ENCODE data around the gene PKIG.

PKIG gene

GRCh38 chr20:44597516-44597915, 15.1 kb downstream of the PKIG start:
- DNase-seq: no peak

- DNase-seq: no peak
Observed at GRCh38 chr20:44597930-44598329, 15.6 kb downstream of the PKIG start.

GRCh38 chr20:44598423-44599305, 16.3 kb downstream of the PKIG start:
- peak; percentile 51 for DNase-seq

- no peak for DNase-seq
Observed at GRCh38 chr20:44599715-44600114, 17.3 kb downstream of the PKIG start.

- DNase-seq: no peak
Observed at GRCh38 chr20:44600301-44600700, 17.9 kb downstream of the PKIG start.

GRCh38 chr20:44600758-44601201, 18.4 kb downstream of the PKIG start:
- DNase-seq: no peak

- no peak for DNase-seq
Observed at GRCh38 chr20:44601236-44601671, 18.9 kb downstream of the PKIG start.

- no peak for DNase-seq
Observed at GRCh38 chr20:44601801-44602204, 19.4 kb downstream of the PKIG start.

- no peak for DNase-seq
Observed at GRCh38 chr20:44603327-44603726, 20.9 kb downstream of the PKIG start.

GRCh38 chr20:44606725-44607441, 24.5 kb downstream of the PKIG start:
- DNase-seq: no peak

- no peak for DNase-seq
Observed at GRCh38 chr20:44609006-44609515, 26.7 kb downstream of the PKIG start.

- DNase-seq: peak; percentile 86
Observed at GRCh38 chr20:44609516-44610312, 27.3 kb downstream of the PKIG start.

GRCh38 chr20:44610313-44610962, 28.1 kb downstream of the PKIG start:
- DNase-seq: no peak

GRCh38 chr20:44613575-44613974, 31.2 kb downstream of the PKIG start:
- DNase-seq: no peak

GRCh38 chr20:44614525-44614924, 32.1 kb downstream of the PKIG start:
- DNase-seq: no peak

- no peak for DNase-seq
Observed at GRCh38 chr20:44615169-44615791, 32.9 kb downstream of the PKIG start.

GRCh38 chr20:44615876-44616603, 33.7 kb downstream of the PKIG start:
- DNase-seq: no peak

GRCh38 chr20:44616604-44616964, 34.2 kb downstream of the PKIG start:
- DNase-seq: no peak

GRCh38 chr20:44618318-44618731, 35.9 kb downstream of the PKIG start:
- DNase-seq: peak; percentile 12

GRCh38 chr20:44619294-44619693, 36.9 kb downstream of the PKIG start:
- DNase-seq: no peak

- DNase-seq: no peak
Observed at GRCh38 chr20:44620030-44620429, 37.7 kb downstream of the PKIG start.

Measured in activated CD4-positive, alpha-beta T cell treated with anti-CD3 and anti-CD28 coated beads, Interleukin-2, Interleukin-6, amounts not matched to agents 100 ng/mL and 50 ng/mL, durations not matched to agents 16 hours and 8 hours (primary cell).